Stimulated activated naive CD8-positive, alpha-beta T cell treated with anti-CD3 and anti-CD28 coated beads, Interleukin-15, amount 100 ng/mL, for 72 hours (primary cell): ENCODE results near the gene CSH1.
"Not testable (repeated sequence)": the region's sequence is repeated elsewhere in the genome, so short reads cannot be mapped to it uniquely, and the experiment has no call there.

Experiments
- ATAC-seq: fragments of 150-1000 bp; cut with Tn5 transposase; 2 replicates; pipeline ENCODE4 v1.10.0; 2021; ENCODE audit warnings: mild to moderate bottlenecking, moderate library complexity
- DNase-seq, 2 donors: peaks; one replicate each; pipeline ENCODE4 v3.0.0; 2021 to 2022
- H3K27ac Mint-ChIP-seq, 2 donors: one replicate each; pipeline ENCODE4 v1.8.0; 2022; ENCODE audit warnings: mild to moderate bottlenecking in 2 of 2, mixed read lengths in 2 of 2, moderate library complexity in 2 of 2
- H3K27me3 Mint-ChIP-seq: one replicate; pipeline ENCODE4 v1.8.0; 2022; ENCODE audit warnings: mixed read lengths
- H3K4me1 Mint-ChIP-seq: one replicate; pipeline ENCODE4 v1.8.0; 2022; ENCODE audit warnings: mild to moderate bottlenecking, mixed read lengths
- H3K4me3 Mint-ChIP-seq, 2 donors: one replicate each; pipeline ENCODE4 v1.8.0; 2022; ENCODE audit warnings: mild to moderate bottlenecking in 2 of 2, mixed read lengths in 2 of 2, moderate library complexity in 1 of 2
- H3K9me3 Mint-ChIP-seq, 2 donors: one replicate each; pipeline ENCODE4 v1.8.0; 2022; ENCODE audit warnings: mixed read lengths in 2 of 2

Gene CSH1

GRCh38 chr17:63894821-63895220 lies 1.6 kb downstream of the CSH1 start:
- H3K4me1 Mint-ChIP-seq = peaks cover 20% of the 10 kb centered on the region
- not testable (repeated sequence) for H3K27me3 Mint-ChIP-seq, H3K4me3 Mint-ChIP-seq, DNase-seq, H3K27ac Mint-ChIP-seq, ATAC-seq, H3K9me3 Mint-ChIP-seq

GRCh38 chr17:63894021-63894420 lies 2.4 kb downstream of the CSH1 start:
- H3K4me1 Mint-ChIP-seq = peaks cover 15% of the 10 kb centered on the region
- DNase-seq, H3K9me3 Mint-ChIP-seq, H3K4me3 Mint-ChIP-seq, ATAC-seq, H3K27me3 Mint-ChIP-seq, H3K27ac Mint-ChIP-seq: not testable (repeated sequence)

GRCh38 chr17:63892316-63893037 lies 3.9 kb downstream of the CSH1 start:
- H3K9me3 Mint-ChIP-seq, H3K27me3 Mint-ChIP-seq, H3K4me1 Mint-ChIP-seq, DNase-seq, H3K27ac Mint-ChIP-seq, H3K4me3 Mint-ChIP-seq, ATAC-seq: not testable (repeated sequence)

GRCh38 chr17:63889026-63889848 lies 7.1 kb downstream of the CSH1 start:
- H3K9me3 Mint-ChIP-seq, DNase-seq, H3K4me1 Mint-ChIP-seq, H3K27ac Mint-ChIP-seq, H3K4me3 Mint-ChIP-seq, H3K27me3 Mint-ChIP-seq: not testable (repeated sequence)
- ATAC-seq = peak; percentile 71

- H3K4me3 Mint-ChIP-seq, H3K9me3 Mint-ChIP-seq, ATAC-seq, DNase-seq, H3K27ac Mint-ChIP-seq, H3K27me3 Mint-ChIP-seq: not testable (repeated sequence)
- H3K4me1 Mint-ChIP-seq = peaks cover 11% of the 10 kb centered on the region
Observed at GRCh38 chr17:63885119-63885518, 11.3 kb downstream of the CSH1 start.

GRCh38 chr17:63882626-63883126 lies 13.7 kb downstream of the CSH1 start:
- not testable (repeated sequence) for H3K4me1 Mint-ChIP-seq, ATAC-seq, H3K9me3 Mint-ChIP-seq, H3K4me3 Mint-ChIP-seq, H3K27me3 Mint-ChIP-seq, DNase-seq
- peak overlapping the region in 1 of 2 donors; percentile 67 for H3K27ac Mint-ChIP-seq

- no peak within 1 kb of the TSS for H3K4me3 Mint-ChIP-seq
- DNase-seq = peak; percentile 50 to 58
- no peak within 1 kb of the TSS for H3K27ac Mint-ChIP-seq
- H3K4me1 Mint-ChIP-seq = peaks cover 6% of the 10 kb centered on the region
- ATAC-seq = peak; percentile 87
- H3K27me3 Mint-ChIP-seq = no peaks in the 10 kb centered on the region
- no peaks in the 10 kb centered on the region for H3K9me3 Mint-ChIP-seq
Observed at GRCh38 chr17:63881935-63882601, 14.3 kb downstream of the CSH1 start, which contains the start of gene GH2. Gene GH2, minus strand, starts transcription at chr17:63881944. Its CDS starts 143 bp downstream, at chr17:63881801.

- not testable (repeated sequence) for ATAC-seq, H3K9me3 Mint-ChIP-seq, H3K4me1 Mint-ChIP-seq
Observed at GRCh38 chr17:63881337-63881736, 15.0 kb downstream of the CSH1 start.

GRCh38 chr17:63880706-63881105 lies 15.7 kb downstream of the CSH1 start:
- H3K4me3 Mint-ChIP-seq = no peak overlapping the region
- peaks cover 6% of the 10 kb centered on the region for H3K4me1 Mint-ChIP-seq
- H3K27ac Mint-ChIP-seq = no peak overlapping the region
- no peak for ATAC-seq
- no peak for DNase-seq
- H3K9me3 Mint-ChIP-seq = no peaks in the 10 kb centered on the region
- no peaks in the 10 kb centered on the region for H3K27me3 Mint-ChIP-seq

More at GRCh38 chr17:63881337-63881736, 15.0 kb downstream of the CSH1 start:
- H3K4me3 Mint-ChIP-seq, H3K27me3 Mint-ChIP-seq, DNase-seq, H3K27ac Mint-ChIP-seq: not testable (repeated sequence)

GRCh38 chr17:63878413-63878812 lies 18.0 kb downstream of the CSH1 start:
- not testable (repeated sequence) for ATAC-seq, DNase-seq, H3K4me3 Mint-ChIP-seq, H3K4me1 Mint-ChIP-seq, H3K27me3 Mint-ChIP-seq, H3K9me3 Mint-ChIP-seq
- peak overlapping the region in 1 of 2 donors; percentile 35 for H3K27ac Mint-ChIP-seq

- not testable (repeated sequence) for ATAC-seq, H3K27ac Mint-ChIP-seq, H3K4me1 Mint-ChIP-seq, H3K27me3 Mint-ChIP-seq, H3K4me3 Mint-ChIP-seq, DNase-seq, H3K9me3 Mint-ChIP-seq
Observed at GRCh38 chr17:63874693-63875092, 21.7 kb downstream of the CSH1 start.

GRCh38 chr17:63874061-63874626 lies 22.2 kb downstream of the CSH1 start:
- not testable (repeated sequence) for H3K4me1 Mint-ChIP-seq, H3K9me3 Mint-ChIP-seq, H3K27me3 Mint-ChIP-seq, H3K4me3 Mint-ChIP-seq, ATAC-seq, DNase-seq, H3K27ac Mint-ChIP-seq

- not testable (repeated sequence) for H3K27ac Mint-ChIP-seq, H3K27me3 Mint-ChIP-seq, ATAC-seq
Observed at GRCh38 chr17:63873577-63873976, 22.8 kb downstream of the CSH1 start, which contains the start of gene CSH2. Gene CSH2, minus strand, starts transcription at chr17:63873677. Its CDS starts 63 bp downstream, at chr17:63873614.

GRCh38 chr17:63871646-63872365 lies 24.6 kb downstream of the CSH1 start:
- ATAC-seq, H3K4me1 Mint-ChIP-seq, H3K9me3 Mint-ChIP-seq, H3K27ac Mint-ChIP-seq, H3K4me3 Mint-ChIP-seq, DNase-seq, H3K27me3 Mint-ChIP-seq: not testable (repeated sequence)

More at GRCh38 chr17:63873577-63873976, 22.8 kb downstream of the CSH1 start, which contains the start of gene CSH2:
- not testable (repeated sequence) for H3K4me3 Mint-ChIP-seq, H3K9me3 Mint-ChIP-seq, DNase-seq, H3K4me1 Mint-ChIP-seq
